ENCODE measurements around the gene AKAP9. TPM values are rescaled to one million over a fixed set of nuclear protein-coding genes. Genes with fewer than 3 reads are reported as not detected.
"Not testable (repeated sequence)": the region's sequence is repeated elsewhere in the genome, so short reads cannot be mapped to it uniquely, and the experiment has no call there.

Gene AKAP9
- total and polyA plus RNA-seq, 4 donors = 76.0 to 124 (median 92.5) TPM

DNA sequence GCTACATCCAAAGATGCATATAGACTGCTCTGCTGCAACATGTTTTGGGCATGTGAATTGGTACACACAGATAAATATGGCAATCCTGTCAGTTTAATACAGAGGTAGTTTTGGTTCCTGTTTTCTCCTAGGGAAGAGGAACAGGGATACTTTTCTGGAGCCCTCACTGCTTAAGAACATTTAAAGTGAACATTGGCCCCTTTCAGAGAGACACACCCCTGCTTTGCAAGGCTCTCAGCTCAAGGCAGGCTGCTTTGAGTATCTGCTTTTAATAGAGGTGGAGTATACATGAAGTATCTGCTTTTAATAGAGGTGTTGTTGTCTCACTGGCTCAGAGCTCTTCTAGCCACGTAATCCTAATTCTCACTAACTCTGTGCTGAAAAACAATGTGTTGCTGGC, 154.7 kb downstream of the AKAP9 start:
- DNase-seq (ENCODE audit: low read depth in 4 of 6, low spot score in 6 of 6) = no peak
- peaks cover 18% of the 10 kb centered on the region for H3K36me3 ChIP-seq (ENCODE audit: control insufficient read depth, insufficient read depth, low read length)
- H3K4me1 ChIP-seq (ENCODE audit: control insufficient read depth, insufficient read depth, low read length) = no peaks in the 10 kb centered on the region
- WGBS (ENCODE audit: insufficient coverage) = 80% methylated on average over 1 of the region's 1 CpG
- no peak overlapping the region for H3K27ac ChIP-seq (ENCODE audit: low read depth, low read length)
- no peaks in the 10 kb centered on the region for H3K9me3 ChIP-seq (ENCODE audit: control insufficient read depth, insufficient read depth, low read length)
- H3K4me3 ChIP-seq (ENCODE audit: low read depth, low read length) = no peak overlapping the region
- H3K27me3 ChIP-seq (ENCODE audit: control insufficient read depth, insufficient read depth, low read length) = no peaks in the 10 kb centered on the region

- no peaks in the 10 kb centered on the region for H3K4me1 ChIP-seq (ENCODE audit: control insufficient read depth, insufficient read depth, low read length)
- no peak for DNase-seq (ENCODE audit: low read depth in 4 of 6, low spot score in 6 of 6)
- H3K4me3 ChIP-seq (ENCODE audit: low read depth, low read length) = no peak overlapping the region
- H3K9me3 ChIP-seq (ENCODE audit: control insufficient read depth, insufficient read depth, low read length) = no peaks in the 10 kb centered on the region
- H3K27ac ChIP-seq (ENCODE audit: low read depth, low read length) = no peak overlapping the region
- no CpG with 5 or more reads among the region's 1 CpG for WGBS (ENCODE audit: insufficient coverage)
- peaks cover 32% of the 10 kb centered on the region for H3K36me3 ChIP-seq (ENCODE audit: control insufficient read depth, insufficient read depth, low read length)
- no peaks in the 10 kb centered on the region for H3K27me3 ChIP-seq (ENCODE audit: control insufficient read depth, insufficient read depth, low read length)
Measured at GRCh38 chr7:92100534-92100933, 159.9 kb downstream of the AKAP9 start.

- H3K9me3 ChIP-seq (ENCODE audit: control insufficient read depth, insufficient read depth, low read length); DNase-seq (ENCODE audit: low read depth in 4 of 6, low spot score in 6 of 6); H3K27me3 ChIP-seq (ENCODE audit: control insufficient read depth, insufficient read depth, low read length); H3K4me3 ChIP-seq (ENCODE audit: low read depth, low read length); H3K4me1 ChIP-seq (ENCODE audit: control insufficient read depth, insufficient read depth, low read length); H3K27ac ChIP-seq (ENCODE audit: low read depth, low read length): not testable (repeated sequence)
- 96% methylated on average over 2 of the region's 5 CpGs for WGBS (ENCODE audit: insufficient coverage)
- peaks cover 26% of the 10 kb centered on the region for H3K36me3 ChIP-seq (ENCODE audit: control insufficient read depth, insufficient read depth, low read length)
Measured at GRCh38 chr7:92102862-92103261, 162.2 kb downstream of the AKAP9 start.

DNA sequence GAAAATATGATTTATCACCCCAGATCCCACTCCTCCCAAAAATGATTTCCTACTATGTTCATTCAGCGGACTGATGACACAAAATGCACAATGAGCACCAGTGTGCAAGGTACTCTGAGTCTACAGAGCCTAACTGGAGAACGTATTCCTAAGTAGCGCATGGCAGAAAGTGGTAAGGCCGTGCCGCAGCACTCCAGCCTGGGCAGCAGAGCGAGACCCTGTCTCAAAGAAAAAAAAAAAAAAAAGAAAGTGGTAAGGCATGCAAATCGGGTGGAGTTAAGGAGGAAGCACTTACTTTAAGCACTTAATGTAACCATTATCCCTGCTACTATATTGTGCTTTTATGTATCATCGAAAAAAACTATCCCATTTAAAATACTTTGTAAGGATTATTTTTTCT, 168.2 kb downstream of the AKAP9 start:
- WGBS (ENCODE audit: insufficient coverage) = 100% methylated on average over 2 of the region's 8 CpGs
- no peak overlapping the region for H3K4me3 ChIP-seq (ENCODE audit: low read depth, low read length)
- peaks cover 10% of the 10 kb centered on the region for H3K36me3 ChIP-seq (ENCODE audit: control insufficient read depth, insufficient read depth, low read length)
- DNase-seq (ENCODE audit: low read depth in 4 of 6, low spot score in 6 of 6) = no peak
- no peaks in the 10 kb centered on the region for H3K9me3 ChIP-seq (ENCODE audit: control insufficient read depth, insufficient read depth, low read length)
- H3K4me1 ChIP-seq (ENCODE audit: control insufficient read depth, insufficient read depth, low read length) = no peaks in the 10 kb centered on the region
- H3K27me3 ChIP-seq (ENCODE audit: control insufficient read depth, insufficient read depth, low read length) = no peaks in the 10 kb centered on the region
- no peak overlapping the region for H3K27ac ChIP-seq (ENCODE audit: low read depth, low read length)

GRCh38 chr7:92110857-92111256, 170.2 kb downstream of the AKAP9 start:
- Histone ChIP-seq H3K9me3 (ENCODE audit: control insufficient read depth, insufficient read depth, low read length) (no peaks in the 10 kb centered on the region), H3K27me3 (ENCODE audit: control insufficient read depth, insufficient read depth, low read length) (no peaks in the 10 kb centered on the region), H3K4me3 (ENCODE audit: low read depth, low read length) (no peak overlapping the region), H3K36me3 (ENCODE audit: control insufficient read depth, insufficient read depth, low read length) (peaks cover 13% of the 10 kb centered on the region), H3K4me1 (ENCODE audit: control insufficient read depth, insufficient read depth, low read length) (no peaks in the 10 kb centered on the region), H3K27ac (ENCODE audit: low read depth, low read length) (no peak overlapping the region)
- WGBS (ENCODE audit: insufficient coverage) = 80% methylated on average over 1 of the region's 2 CpGs
- DNase-seq (ENCODE audit: low read depth in 4 of 6, low spot score in 6 of 6) = no peak

DNA sequence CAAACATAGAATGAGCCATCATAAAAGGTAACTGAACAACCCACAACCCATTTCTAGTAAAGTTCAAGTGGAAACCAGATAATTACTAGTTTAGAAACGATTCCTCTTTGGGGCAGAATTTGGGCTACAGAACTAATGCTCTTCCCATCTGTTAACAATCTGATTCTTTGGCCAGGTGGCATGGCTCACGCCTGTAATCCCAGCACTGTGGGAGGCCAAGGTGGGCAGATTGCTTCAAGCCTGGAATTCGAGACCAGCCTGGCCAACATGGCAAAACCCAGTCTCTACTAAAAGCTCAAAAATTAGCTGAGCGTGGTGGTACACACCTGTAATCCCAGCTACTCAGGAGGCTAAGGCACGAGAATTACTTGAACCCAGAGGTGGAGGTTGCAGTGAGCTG, 175.2 kb downstream of the AKAP9 start:
- 96% methylated on average over 3 of the region's 5 CpGs for WGBS (ENCODE audit: insufficient coverage)
- H3K36me3 ChIP-seq (ENCODE audit: control insufficient read depth, insufficient read depth, low read length) = peaks cover 10% of the 10 kb centered on the region
- H3K27me3 ChIP-seq (ENCODE audit: control insufficient read depth, insufficient read depth, low read length) = no peaks in the 10 kb centered on the region
- H3K4me1 ChIP-seq (ENCODE audit: control insufficient read depth, insufficient read depth, low read length) = no peaks in the 10 kb centered on the region
- no peak for DNase-seq (ENCODE audit: low read depth in 4 of 6, low spot score in 6 of 6)
- H3K9me3 ChIP-seq (ENCODE audit: control insufficient read depth, insufficient read depth, low read length) = no peaks in the 10 kb centered on the region
- H3K27ac ChIP-seq (ENCODE audit: low read depth, low read length) = no peak overlapping the region
- H3K4me3 ChIP-seq (ENCODE audit: low read depth, low read length) = no peak overlapping the region

- Histone ChIP-seq H3K9me3 (ENCODE audit: control insufficient read depth, insufficient read depth, low read length) (peaks cover under 1% of the 10 kb centered on the region), H3K27me3 (ENCODE audit: control insufficient read depth, insufficient read depth, low read length) (no peaks in the 10 kb centered on the region), H3K27ac (ENCODE audit: low read depth, low read length) (no peak overlapping the region), H3K36me3 (ENCODE audit: control insufficient read depth, insufficient read depth, low read length) (peaks cover 14% of the 10 kb centered on the region), H3K4me1 (ENCODE audit: control insufficient read depth, insufficient read depth, low read length) (no peaks in the 10 kb centered on the region), H3K4me3 (ENCODE audit: low read depth, low read length) (no peak overlapping the region)
- no peak for DNase-seq (ENCODE audit: low read depth in 4 of 6, low spot score in 6 of 6)
- no CpG with 5 or more reads among the region's 3 CpGs for WGBS (ENCODE audit: insufficient coverage)
Measured at GRCh38 chr7:92116949-92117348, 176.3 kb downstream of the AKAP9 start.

DNA sequence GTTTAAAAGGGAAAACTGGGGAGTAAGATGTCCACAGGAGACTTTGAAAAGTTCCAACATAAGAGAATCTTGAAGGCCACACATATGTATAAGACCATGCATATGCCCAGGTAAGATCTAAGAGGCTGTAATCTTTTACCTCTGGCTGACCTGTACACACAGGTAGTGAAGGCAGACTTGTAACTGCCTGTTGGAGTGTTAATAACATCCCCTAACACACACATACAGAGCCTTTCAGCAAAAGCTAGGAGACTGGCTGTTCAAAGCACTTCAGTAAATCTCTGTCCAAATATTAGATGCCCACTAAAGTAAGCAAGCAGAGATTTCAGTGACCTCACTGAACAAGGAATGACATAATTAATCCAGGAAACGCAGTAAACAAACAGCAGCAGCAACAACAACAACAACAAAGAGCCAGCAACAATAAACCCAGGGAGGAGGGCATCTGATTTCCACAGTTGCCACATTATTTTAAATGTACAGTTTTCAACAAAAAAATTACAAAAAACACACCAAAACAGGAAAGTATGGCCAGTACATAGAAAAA, 178.6 kb downstream of the AKAP9 start:
- H3K36me3 ChIP-seq (ENCODE audit: control insufficient read depth, insufficient read depth, low read length) = peaks cover 17% of the 10 kb centered on the region
- WGBS (ENCODE audit: insufficient coverage) = 70% methylated on average over 1 of the region's 1 CpG

GRCh38 chr7:92121681-92122080, 181.0 kb downstream of the AKAP9 start:
- Histone ChIP-seq H3K4me1 (ENCODE audit: control insufficient read depth, insufficient read depth, low read length) (no peaks in the 10 kb centered on the region), H3K4me3 (ENCODE audit: low read depth, low read length) (no peak overlapping the region), H3K9me3 (ENCODE audit: control insufficient read depth, insufficient read depth, low read length) (peaks cover 2% of the 10 kb centered on the region), H3K27me3 (ENCODE audit: control insufficient read depth, insufficient read depth, low read length) (no peaks in the 10 kb centered on the region), H3K27ac (ENCODE audit: low read depth, low read length) (no peak overlapping the region), H3K36me3 (ENCODE audit: control insufficient read depth, insufficient read depth, low read length) (peaks cover 23% of the 10 kb centered on the region)
- no peak for DNase-seq (ENCODE audit: low read depth in 4 of 6, low spot score in 6 of 6)

More for the DNA sequence above, 178.6 kb downstream of the AKAP9 start:
- no peak for DNase-seq (ENCODE audit: low read depth in 4 of 6, low spot score in 6 of 6)
- Histone ChIP-seq H3K4me3 (ENCODE audit: low read depth, low read length) (no peak overlapping the region), H3K9me3 (ENCODE audit: control insufficient read depth, insufficient read depth, low read length) (peaks cover 2% of the 10 kb centered on the region), H3K27ac (ENCODE audit: low read depth, low read length) (no peak overlapping the region), H3K4me1 (ENCODE audit: control insufficient read depth, insufficient read depth, low read length) (no peaks in the 10 kb centered on the region), H3K27me3 (ENCODE audit: control insufficient read depth, insufficient read depth, low read length) (no peaks in the 10 kb centered on the region)

GRCh38 chr7:92131093-92131492, 190.4 kb downstream of the AKAP9 start:
- no peak overlapping the region for H3K27ac ChIP-seq (ENCODE audit: low read depth, low read length)
- no peak overlapping the region for H3K4me3 ChIP-seq (ENCODE audit: low read depth, low read length)
- H3K9me3 ChIP-seq (ENCODE audit: control insufficient read depth, insufficient read depth, low read length) = no peaks in the 10 kb centered on the region
- H3K36me3 ChIP-seq (ENCODE audit: control insufficient read depth, insufficient read depth, low read length) = peaks cover 8% of the 10 kb centered on the region
- no peaks in the 10 kb centered on the region for H3K27me3 ChIP-seq (ENCODE audit: control insufficient read depth, insufficient read depth, low read length)
- peaks cover 8% of the 10 kb centered on the region for H3K4me1 ChIP-seq (ENCODE audit: control insufficient read depth, insufficient read depth, low read length)
- DNase-seq (ENCODE audit: low read depth in 4 of 6, low spot score in 6 of 6) = no peak
- WGBS (ENCODE audit: insufficient coverage) = 67% methylated on average over 5 of the region's 5 CpGs

Data from spinal cord (tissue), 10 donors.